Epithelial cell of prostate (primary cell): ENCODE data around the gene ST6GALNAC3.
"Not testable (repeated sequence)": the region's sequence is repeated elsewhere in the genome, so short reads cannot be mapped to it uniquely, and the experiment has no call there.

Source experiments
- DNase-seq: peaks from one replicate; pipeline ENCODE4 v3.0.0-alpha.2; 2011; ENCODE audit warnings: low read depth, low spot score
- H3K27ac ChIP-seq: fragments of 450-650 bp; 2 replicates; pipeline ENCODE4 v1.5.1; 2017; ENCODE audit warnings: mild to moderate bottlenecking

The ST6GALNAC3 gene

DNA sequence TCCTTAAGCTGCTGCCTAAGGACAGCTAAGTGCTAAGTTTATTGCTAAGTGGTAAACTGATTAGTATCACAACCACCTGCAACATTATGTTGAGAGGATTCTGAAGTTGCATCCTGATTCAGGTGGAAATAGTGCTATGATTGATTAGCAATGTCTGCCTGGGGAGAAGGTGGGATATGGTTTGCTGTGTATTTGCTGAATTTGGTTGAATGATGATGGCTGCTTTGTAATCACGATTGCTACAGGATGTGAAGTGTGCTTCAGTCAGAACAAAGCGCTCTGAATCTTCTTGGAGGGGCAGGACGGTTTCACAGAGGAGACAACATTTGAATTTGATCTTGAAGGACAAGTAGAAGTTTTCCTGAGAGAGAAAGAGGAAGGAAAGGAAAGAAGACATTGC, 226.0 kb downstream of the ST6GALNAC3 start:
- no peak overlapping the region for H3K27ac ChIP-seq
- no peak for DNase-seq

GRCh38 chr1:76302711-76303339, 228.3 kb downstream of the ST6GALNAC3 start:
- H3K27ac ChIP-seq = no peak overlapping the region
- no peak for DNase-seq

DNA sequence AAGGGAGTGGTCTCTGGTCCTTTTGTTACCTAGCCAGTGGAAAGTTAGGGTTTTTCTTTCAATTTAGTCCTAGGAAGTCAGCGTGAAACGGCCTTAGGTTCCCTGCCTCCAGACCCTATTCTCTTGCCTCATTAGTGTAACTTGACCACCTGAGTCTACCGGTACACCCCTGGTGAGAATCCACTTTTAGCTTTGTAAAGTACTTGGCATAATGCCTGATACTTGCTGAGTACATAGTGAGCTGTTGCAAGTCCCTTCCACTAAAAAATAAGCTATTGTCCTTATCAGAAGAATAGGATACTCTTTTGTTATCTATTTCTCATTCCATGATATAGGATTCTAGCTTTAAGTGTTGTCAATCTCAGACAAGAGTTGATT, 228.8 kb downstream of the ST6GALNAC3 start:
- no peak for DNase-seq
- no peak overlapping the region for H3K27ac ChIP-seq

- DNase-seq = no peak
- no peak overlapping the region for H3K27ac ChIP-seq
These were observed 238.8 kb downstream of the ST6GALNAC3 start for GRCh38 chr1:76313304-76313703.

- DNase-seq = no peak
- H3K27ac ChIP-seq = no peak overlapping the region
These were observed 240.2 kb downstream of the ST6GALNAC3 start for GRCh38 chr1:76314730-76315129.

- DNase-seq = no peak
- no peak overlapping the region for H3K27ac ChIP-seq
These were observed 242.9 kb downstream of the ST6GALNAC3 start for GRCh38 chr1:76317299-76317900.

DNA sequence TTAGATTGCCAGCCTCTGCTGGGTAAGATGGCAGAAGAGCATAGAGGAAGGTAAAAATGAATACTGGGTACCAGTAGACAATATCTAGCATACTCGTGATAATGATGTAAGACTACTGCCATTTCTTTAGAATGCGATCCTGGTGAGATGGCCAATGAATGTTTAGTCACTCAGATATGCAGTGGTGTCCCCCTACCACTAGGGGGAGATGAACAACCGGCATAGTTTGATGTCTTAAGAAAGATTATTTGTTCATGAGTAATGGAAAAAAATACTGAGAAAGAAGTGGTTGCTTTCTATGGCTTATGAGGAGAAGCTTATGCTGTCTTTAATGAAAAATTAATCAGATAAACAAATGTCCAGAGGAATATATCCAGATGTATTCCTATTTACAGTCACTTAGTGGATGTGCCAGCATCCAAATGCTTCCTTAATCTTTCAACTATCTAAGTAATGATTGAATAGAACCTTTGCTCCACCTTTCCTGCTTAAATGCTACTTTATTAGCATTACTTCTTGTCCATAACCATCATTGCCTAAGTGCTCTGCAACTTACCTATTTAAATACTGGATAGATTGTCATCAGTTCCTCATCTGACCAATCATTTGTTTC, 256.6 kb downstream of the ST6GALNAC3 start:
- DNase-seq = peak; percentile 29
- H3K27ac ChIP-seq = no peak overlapping the region

- H3K27ac ChIP-seq = no peak overlapping the region
- DNase-seq = no peak
These were observed 261.3 kb downstream of the ST6GALNAC3 start for GRCh38 chr1:76335882-76336281.

DNA sequence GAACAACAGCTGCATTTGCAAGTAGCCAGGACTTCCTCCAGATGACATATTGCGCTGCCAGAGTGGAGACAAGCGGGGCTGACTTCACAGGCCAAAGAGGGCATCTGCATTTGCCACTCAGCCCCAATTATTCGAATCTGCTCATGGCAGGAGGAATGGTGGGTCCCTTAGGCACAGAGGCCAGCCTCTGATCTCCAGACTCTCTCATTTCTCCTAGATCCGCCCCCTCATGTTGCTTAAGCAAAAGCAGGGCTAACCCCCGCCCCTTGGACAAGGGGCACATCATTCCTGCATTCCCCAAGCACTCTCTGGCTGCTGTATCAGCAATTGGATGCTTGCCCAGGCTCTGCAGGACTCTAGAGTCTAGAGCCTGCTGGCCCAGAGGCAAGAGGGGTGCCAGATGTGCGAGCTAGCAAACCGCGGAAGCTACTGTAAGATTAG, 262.4 kb downstream of the ST6GALNAC3 start:
- DNase-seq = no peak
- no peak overlapping the region for H3K27ac ChIP-seq

GRCh38 chr1:76337542-76338219, 263.1 kb downstream of the ST6GALNAC3 start:
- H3K27ac ChIP-seq = no peak overlapping the region
- DNase-seq = no peak

DNA sequence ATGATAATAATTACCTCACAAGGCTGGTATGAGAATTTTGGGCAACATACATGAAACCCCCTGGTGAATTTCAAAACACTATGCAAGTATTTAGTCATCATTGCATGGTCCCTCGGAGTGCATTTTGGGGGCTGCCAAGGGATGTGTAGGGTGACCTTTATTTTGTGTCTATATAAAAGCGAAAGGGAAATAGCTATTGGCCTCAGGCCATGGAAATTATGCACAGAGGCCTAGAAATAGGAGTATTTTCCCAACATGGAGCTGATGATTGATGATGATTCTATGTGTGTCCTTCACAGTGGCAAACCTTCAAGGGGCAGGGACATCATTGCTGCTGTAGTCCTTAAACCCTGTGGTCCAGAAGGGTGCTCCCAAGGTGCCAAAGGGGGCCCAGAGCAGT, 265.5 kb downstream of the ST6GALNAC3 start:
- no peak for DNase-seq
- H3K27ac ChIP-seq = no peak overlapping the region

- DNase-seq, H3K27ac ChIP-seq: not testable (repeated sequence)
These were observed 267.3 kb downstream of the ST6GALNAC3 start for GRCh38 chr1:76341816-76342215.

GRCh38 chr1:76343356-76343755, 268.8 kb downstream of the ST6GALNAC3 start:
- H3K27ac ChIP-seq = no peak overlapping the region
- no peak for DNase-seq

- H3K27ac ChIP-seq = no peak overlapping the region
- no peak for DNase-seq
These were observed 277.1 kb downstream of the ST6GALNAC3 start for GRCh38 chr1:76351655-76352054.

DNA sequence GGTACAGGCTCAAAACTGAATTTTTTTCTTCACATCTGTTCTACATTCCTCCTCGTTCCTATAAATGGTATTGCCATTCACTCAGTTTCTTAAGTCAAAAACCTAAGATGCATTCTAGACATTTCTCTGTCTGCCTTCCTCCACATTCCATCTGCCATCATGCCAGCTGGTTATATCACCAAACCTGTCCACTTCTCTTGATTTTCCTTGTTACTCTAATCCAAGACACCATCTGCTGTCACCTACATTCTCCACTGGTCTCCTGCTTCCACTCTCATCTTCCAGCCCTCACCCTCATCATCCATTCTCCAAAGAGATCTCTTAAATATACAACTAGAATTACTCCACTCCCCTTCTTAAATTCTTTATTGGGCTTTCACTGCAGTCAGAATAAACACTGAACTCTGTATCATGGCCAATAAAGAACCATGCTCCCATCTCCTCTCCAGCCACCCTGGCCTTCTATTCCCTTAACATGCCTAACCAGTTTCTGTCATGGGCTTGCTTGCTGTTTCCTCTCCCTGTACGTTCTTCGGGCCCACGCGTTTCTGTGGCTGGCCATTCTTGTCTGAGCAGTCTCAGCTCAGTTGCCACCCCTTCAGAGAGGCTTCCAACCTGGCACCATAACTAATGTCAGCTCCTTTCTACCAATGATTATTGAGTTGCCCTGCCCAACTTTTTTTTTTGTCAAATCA, 278.3 kb downstream of the ST6GALNAC3 start:
- H3K27ac ChIP-seq = no peak overlapping the region
- DNase-seq = no peak

DNA sequence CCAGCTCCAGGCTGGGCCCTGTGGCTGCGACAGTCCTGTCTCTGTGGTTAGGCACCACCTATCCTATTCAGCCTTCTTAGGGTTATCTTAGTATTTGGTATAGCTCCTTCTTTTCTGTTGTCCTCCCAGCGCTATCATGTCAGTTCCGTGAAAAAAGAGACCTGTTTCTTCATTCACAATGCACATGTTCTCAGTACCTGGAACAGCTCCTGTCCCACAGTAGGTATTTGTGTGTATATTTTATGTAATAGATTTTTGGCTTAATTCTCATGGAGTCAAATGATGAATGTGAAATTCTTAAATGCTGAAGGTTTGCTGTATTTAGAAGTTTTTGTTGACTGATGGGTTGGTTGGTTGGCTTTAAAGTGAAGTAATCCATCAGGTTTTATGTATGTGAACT, 279.7 kb downstream of the ST6GALNAC3 start:
- H3K27ac ChIP-seq = no peak overlapping the region
- DNase-seq = no peak

DNA sequence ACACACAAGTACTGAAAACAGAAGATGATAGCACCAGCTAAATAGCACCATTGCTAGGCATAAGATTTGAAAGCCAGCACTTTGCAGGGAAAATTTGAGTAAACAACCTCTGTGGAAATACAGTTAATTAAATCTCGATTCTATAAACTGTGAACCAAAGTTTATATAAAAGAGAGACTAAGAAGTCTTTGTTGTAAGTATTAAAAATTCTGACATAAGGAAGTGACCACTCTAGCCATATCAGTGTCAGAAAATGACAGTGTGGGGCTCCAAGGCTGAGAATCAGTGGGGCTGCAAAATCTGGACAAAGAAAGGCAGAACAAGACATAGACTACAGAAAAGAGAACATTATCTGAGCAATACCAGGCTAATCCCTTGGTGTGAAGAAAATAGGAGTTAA, 292.2 kb downstream of the ST6GALNAC3 start:
- H3K27ac ChIP-seq = no peak overlapping the region
- no peak for DNase-seq

DNA sequence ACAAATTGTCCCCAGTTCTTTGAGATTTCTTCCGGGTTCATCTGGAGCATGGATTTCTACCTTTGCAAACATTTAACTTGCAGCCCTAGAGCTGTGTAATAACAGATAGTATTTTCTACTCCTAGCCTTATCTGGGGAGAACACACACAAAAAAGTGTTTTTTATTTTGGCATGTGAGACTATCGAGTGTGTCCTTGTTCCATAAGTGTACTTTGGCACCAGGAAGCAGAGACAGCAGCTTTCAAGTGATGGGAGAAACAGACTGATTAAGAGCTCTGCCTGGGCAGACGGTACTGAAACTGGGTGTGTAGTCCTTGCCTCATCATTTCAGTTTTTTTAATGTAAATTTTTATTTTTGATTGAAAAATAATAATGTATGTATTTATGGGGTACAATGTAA, 297.4 kb downstream of the ST6GALNAC3 start:
- H3K27ac ChIP-seq = no peak overlapping the region
- DNase-seq = no peak

DNA sequence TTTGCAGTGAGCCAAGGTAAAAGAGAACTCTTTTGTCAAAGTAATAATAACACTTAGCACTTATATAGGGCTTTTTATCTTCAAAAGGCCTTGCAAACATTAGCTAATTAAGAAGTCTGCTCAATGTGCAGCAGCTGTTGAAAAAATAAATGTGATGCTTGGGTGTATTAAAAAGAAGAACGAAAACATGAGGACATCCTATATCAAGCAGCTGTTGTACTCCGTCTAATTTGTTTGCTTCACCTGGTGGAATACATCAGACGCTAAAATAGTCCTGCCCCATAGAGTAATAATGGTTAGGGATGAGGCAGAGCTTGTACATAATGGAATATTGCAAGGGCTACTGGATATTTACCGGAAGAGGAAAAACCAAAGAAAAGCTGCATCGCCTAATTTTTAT, 299.5 kb downstream of the ST6GALNAC3 start:
- DNase-seq = no peak
- H3K27ac ChIP-seq = no peak overlapping the region

DNA sequence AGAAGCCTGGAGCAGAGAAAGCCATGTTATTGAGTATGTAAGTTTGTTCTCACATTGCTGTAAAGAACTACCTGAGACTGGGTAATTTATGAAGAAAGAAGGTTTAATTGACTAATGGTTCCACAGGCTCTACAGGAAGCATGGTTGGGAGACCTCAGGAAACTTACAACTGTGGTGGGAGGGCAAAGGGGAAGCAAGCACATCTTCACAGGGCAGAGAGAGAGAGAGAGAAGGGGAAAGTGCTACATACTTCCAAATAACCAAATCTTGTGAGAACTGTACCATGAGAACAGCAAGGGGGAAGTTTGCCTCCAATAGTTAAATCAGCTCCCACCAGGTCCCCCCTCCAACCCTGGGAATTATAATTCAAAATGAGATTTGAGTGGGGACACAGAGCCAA, 302.7 kb downstream of the ST6GALNAC3 start:
- DNase-seq = no peak
- H3K27ac ChIP-seq = no peak overlapping the region

DNA sequence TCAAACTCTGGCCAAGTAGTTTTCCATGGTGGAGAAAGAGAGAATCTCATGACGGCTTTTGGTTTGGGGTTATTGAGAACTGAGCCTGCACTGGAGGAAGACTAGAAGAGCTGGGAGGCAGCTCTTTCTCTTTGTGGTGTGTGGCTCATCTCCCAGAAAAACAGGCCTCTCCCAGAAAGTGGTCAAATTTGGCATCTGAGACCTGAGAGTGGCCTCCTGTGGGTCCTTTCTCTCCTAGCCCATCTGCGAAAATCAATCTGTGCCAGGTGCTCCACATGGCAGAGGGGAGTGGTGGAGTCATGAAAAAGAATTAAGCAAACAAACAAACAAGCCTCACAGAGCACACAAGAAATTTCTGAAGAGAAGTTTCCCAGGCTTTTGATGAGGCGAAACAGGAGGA, 305.0 kb downstream of the ST6GALNAC3 start:
- no peak for DNase-seq

More for the DNA sequence above, 305.0 kb downstream of the ST6GALNAC3 start:
- H3K27ac ChIP-seq = no peak overlapping the region
